ENCODE results near the gene PLXNA2.

PLXNA2 gene

DNA sequence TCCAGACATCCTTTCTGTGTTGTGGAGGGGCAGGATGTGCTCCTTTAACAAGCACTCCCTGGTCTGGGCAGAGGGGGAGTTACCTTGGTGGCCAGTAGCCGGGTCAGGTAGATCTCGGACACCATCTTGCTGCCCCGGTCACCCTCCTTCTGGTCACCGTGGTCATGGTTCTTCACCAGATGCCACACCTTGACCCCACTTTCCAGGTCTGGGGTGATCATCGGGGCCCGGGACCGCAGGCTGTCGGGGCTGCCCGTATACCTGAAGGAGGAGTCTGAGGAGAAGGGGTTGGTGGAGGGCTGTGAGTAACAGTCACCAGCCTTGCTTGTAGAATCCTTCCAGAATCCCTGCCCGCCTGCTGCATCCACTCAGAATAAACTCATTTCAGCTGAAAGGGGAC, 210.9 kb downstream of the PLXNA2 start:
- DNase-seq, result no peak

DNA sequence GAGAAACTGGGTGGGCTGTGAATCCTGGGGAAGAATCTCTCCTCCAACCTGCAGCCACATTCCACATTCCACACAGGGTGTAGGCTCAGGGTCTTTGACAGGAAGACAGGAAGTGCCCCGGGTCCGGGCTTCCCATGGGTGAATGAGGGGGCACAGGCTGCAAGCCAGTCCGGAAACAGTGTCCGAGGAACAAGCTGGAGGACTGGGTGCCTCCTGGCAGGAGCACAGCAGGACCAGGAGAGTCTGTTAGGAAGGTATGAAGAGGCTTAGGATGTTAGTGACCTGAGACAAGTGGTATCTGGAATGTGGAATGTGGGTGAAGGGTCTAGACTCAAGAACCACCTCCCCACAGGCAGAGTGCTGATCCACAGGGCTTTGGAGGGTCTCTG, 212.3 kb downstream of the PLXNA2 start:
- DNase-seq, result no peak

DNA sequence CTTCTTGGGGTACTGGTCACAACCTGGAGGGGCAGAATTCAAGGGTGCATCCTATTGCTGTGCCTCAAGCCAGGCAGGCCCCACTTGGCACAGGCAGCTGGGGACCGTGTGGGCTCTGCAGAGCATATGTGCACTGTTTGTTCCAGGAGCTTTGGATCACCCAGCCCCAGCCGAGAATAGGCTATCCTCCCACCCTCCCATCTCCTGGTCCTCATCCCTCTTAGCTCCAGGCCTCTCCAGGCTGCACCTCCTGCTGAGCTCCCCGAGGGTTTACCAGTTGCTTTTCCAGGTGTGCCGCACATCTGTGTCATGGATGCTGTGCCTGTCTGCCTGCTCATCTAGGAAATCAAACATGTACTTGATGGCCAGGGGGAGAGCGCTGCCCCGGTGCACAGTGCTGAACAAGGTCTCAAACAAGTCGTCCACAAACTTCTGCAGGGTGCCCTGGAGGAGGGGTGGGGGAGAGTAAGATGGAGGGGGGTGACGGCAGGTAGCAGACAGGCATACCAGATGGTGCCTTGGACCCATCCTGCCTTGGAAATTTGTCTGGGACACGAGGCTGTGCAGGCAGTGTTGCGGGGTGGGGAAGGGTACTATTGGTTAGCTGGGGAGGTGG, 212.8 kb downstream of the PLXNA2 start:
- no peak for DNase-seq

DNA sequence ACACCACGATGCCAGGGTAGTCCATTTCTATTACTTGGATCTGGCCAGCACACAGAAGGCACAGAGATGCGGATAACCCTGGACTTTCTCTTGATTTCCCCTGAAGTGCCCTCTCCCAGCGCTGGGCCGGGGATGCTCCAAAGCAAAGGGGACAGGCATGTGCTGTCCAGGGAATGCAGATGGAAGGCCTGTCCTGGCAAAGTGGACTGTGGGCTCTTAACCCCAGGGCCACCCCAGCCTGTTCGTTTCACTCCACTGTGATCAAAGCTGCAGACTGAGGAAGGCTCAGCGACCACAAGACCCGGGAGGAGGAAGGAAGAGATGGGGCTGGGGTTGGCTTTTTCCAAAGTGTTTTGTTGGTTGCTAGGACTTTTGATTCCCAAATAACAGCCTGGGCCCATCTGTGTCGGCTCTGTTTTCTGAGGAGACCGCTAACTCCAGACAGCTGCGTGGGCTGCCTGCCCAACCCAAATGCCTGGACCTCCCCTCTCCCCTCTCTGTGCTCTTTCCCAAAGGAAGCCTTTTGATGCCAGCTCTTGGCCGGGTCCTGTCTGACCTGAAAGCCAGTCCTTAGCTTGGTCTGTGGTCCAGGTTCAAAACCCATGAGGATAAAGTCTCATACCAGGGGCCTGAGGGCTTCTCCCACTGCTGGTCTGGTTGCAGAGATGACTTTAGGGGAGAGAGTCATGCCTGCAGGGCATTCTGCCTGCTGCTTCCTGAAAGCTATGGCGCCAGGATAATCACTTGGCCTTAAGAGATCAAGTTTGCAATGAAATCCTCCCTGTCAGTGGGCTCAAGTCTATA, 213.7 kb downstream of the PLXNA2 start:
- DNase-seq, result no peak

DNA sequence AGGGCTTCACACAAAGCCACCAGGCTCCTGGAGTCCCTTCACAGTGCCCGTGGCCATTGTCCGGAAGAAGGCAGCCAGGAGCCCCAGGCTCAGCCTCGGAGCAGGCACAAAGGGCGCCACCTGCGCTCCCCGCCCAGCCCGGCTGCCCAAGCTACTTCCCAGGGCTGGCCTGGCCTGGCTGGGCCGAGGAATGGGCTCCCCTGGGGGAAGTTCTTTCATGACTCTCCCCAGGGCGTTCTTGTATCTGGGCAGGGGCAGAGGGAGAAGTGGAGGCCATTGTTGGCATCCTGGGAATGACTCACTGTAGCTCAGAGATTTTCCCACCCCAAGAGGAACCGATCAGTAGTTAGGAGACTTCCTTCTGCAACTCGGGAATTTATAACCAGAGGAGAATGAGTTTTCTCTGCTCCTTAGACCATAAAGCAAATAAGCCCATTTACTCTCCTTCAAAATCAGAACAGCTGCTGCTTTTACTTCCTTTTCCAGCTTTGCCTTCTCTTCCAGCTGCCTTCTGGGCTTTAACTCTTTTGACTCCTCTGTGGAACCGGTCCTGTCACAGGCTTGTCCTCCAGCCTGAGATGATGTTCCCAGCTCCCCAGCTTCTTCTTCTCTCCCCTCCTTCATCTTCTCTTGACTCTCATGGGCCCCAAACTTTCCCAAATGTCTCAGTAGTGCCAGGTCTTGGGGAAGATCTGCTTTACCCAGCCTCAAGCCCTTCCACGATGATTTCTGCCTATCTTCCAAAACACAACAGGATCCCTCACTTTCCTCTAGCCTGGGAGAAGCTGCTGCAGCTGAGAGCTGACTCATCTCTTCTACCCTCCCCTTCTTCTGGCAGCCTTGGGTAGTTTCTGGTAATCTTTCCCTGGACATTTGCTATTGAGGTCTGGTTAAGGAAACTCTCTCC, 214.6 kb downstream of the PLXNA2 start:
- DNase-seq, result no peak

DNA sequence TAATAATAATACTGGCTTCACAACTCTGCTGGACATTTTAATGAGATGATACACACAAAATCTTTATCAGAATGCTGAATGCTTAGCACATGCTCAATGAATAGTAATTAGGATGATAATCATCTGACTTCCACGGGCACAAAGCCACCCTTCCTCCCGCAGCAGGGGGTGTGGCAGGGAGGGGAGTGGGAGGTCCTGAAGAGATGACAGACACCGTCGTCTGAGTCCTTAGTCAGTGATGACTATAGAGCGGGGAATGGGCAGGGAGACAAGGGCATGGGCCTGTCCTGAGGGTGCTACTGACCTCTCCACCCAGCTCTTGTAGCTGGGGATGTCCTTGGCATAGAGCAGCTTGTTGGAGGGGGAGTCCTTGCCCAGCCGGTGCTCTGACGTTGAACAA, 215.7 kb downstream of the PLXNA2 start:
- DNase-seq, result no peak

DNA sequence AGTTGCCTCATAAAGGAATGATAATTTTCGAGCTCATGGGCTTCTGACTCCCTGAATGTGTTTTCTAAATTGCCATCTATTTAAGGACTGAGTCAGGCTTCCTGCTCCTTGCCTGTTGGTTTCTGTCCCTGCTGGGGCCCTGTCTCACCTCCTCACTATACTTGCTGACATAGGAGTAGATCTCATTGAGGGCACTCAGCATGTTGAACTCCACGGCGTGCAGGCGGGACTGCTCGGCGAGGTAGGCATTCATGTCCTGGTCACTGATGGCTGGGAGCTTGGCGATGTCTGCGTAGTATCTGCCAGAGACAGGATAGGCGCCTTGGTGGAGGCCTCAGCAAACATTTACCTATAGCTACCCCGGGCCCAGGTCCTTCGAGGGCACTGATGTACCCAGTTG, 216.3 kb downstream of the PLXNA2 start:
- no peak for DNase-seq

DNA sequence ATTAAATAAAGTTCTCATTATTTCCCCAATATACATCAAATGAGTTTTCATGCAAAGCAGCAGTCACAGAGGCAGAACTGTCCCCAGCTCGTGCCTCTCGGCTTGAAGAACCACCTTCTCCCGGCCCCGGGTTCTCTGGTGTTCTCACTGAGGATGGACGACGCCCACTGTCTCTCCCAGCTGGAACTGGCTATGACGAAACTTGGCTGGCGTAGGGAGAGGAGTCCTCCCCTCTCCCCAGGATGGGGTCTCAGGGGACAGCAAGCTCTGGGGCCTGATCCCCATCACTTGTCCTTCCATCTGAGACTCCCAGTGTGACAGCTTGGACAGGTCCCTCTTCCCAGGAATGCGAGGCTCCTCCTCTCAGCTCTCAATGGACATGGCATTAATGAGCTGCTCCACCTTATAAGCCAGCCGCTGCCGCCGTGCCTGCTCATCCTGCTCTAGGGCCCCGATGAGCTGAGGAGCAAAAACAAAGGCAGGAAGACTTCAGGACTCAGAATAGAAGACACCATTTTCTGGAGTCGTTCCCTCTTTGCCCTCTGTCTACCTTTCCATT, 217.2 kb downstream of the PLXNA2 start:
- no peak for DNase-seq

DNA sequence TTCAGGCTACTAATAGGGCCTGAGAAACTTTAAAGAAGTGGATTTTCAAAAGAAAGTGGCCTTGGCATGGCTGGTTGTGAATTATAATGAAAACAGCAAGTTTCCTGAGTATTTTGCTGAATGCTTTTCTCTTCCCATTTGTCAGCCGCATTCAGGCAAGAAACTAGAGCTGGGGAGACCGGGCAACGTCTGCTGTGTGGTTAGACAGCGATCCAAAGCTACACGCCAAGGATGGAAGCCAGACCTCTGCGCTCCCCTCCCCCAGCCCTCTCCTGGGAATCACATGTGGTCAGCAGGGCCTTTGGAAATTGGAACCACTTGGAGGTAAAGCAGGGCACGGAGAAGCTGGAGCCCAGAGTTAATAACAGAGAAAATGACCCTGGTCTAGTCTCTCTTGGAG, 219.2 kb downstream of the PLXNA2 start:
- no peak for DNase-seq

DNA sequence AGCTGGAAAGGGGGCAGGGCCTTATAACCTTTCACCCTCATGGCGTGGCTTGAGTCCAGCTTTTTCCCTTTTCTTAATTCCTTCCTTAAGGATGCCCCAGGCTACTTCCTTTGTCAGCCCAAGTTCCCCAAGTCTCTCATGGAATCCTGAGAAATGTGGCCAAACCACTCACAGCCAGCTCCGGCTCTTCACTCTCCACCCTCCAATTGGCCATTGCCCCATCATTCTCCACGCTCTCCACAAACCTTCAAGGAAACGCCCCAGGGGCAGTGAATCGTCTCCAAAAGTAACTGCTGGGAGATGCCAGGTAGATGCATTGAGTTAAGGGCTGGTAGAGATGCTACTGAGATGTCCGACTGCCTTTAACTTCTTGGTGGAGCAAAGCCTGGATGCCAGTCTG, 219.8 kb downstream of the PLXNA2 start:
- no peak for DNase-seq

DNA sequence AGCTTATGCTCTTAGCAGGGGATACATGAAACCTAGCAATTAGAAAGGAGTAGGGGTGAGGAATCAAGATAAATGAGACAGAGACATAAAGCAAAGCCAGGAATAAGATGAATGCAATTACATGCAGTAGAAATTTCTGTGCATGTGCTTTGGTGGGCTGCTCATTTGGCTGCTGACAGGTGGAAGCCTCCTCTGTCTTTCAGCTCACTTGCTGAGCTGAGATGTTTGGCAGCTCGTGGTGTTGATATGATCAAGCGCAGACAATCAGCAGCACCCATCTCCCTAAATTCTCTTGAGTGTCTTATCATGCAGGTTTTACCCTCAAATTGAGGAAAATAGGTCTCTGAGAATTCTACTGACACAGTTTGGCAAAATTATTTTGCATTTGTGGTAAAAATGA, 224.9 kb downstream of the PLXNA2 start:
- DNase-seq, result no peak

DNA sequence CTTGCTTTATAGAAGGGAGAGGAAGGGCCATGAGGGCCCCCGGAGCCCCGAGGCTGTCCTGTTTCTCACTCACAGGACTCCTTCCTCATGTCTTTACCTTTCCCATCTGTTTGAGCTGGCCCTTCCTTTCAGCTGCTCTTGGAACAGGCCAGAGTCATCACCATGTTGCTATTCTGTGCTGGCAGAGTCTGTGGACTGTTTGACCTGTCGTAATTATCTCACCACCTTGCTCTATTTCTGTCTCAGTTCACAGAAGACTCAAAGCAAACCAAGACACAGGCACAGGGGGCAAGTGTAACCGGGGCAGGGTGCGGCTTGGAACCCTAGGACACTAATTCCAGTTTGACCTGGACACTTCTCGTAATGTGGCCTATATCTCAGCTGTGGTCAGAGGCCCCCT, 228.9 kb downstream of the PLXNA2 start:
- no peak for DNase-seq

DNA sequence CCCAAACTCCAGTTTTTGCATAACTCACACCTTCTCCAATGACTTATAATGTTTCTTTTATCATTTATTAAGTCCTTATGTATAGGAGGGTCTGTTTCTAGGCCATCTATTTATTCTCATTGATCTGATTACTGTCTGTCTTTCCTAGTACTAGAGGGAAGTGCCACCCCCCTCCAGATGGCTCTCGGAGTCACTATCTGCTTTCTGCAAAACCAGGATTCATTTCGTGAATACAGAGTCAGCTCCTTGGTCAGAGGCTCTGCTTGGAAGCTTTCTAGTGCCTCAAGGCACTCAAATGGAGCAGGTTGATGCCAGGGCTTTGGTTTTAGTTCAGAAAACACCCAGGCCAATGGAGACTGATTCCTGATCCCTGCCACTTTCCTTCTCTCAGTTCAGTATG, 231.0 kb downstream of the PLXNA2 start:
- DNase-seq, result no peak

DNA sequence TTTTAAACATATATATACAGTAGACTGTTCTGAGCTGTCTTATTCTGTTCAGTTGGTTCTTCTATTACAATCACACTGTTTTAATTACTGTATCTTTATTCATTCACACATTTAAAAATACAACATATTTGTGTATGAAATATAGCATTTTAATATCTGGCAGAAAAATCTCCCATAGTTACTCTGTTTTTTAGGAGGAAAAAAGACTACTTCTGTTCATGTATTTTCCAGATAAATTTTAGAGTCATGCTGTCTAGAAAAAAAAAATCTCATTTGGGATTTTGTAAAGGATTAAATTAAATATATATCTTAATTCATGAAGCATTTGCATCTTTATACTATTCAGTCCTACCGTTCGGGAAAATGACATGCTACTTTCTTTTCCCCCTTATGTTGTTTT, 231.5 kb downstream of the PLXNA2 start:
- no peak for DNase-seq

DNA sequence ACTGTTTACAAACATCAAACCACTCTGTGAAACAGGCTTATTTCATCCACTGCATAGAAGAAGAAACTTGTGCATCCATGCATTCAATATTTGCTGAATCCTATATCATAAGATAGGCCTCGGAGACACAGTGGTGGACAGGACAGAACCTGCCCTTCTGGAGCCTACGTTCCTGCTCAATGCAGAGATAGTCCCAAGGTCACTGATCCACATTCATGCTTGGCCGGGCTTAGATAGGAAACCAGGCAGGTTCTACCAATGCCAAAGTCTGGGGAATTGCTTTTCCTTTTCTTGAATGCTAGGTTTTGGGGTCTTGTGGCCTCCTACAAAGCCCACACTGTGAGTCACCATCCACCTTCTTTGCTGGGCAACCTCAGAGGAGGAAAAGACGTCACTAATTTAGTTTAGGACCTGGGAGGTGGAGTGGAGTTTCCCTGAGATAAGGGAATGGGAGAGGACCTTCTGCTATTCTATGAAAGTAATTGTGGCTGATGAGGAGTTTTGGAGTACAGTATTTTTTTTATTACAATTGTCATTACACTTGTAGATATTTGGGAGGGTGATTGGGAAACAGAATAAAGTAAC, 233.6 kb downstream of the PLXNA2 start:
- no peak for DNase-seq

DNA sequence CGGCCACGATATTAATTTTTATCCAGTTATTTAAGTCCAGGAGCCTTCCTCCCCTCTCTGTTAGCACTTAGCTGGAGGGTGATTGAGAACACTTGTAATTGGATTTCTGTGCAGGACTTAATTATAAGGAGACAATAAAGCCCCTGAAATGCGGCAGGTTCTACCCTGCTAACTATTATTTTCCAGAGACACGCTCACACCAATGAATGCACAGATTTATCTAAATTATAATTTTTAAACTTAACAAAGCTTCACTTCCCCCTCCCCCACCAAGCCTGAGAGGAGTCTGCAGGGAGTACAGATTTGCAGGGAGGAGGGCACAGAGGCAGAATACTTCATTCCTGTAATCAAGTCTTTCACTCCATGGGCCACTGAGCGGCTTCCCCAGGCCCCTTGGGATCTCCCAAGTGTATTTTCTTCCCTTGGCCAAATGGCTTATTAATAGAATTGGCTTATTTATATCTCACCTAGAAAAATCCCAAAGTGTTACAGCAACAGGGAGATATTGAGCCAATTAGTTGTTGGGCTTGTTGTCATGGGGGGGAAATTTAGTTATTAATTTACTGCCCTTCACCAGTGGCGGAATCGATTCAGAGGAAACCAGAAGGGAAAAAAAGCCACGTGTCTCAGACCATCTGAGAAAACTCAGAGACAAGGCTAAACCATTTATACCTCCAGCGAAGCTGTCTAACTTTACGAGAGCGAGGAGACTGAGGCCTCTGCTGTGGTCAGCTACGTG, 234.3 kb downstream of the PLXNA2 start:
- no peak for DNase-seq

DNA sequence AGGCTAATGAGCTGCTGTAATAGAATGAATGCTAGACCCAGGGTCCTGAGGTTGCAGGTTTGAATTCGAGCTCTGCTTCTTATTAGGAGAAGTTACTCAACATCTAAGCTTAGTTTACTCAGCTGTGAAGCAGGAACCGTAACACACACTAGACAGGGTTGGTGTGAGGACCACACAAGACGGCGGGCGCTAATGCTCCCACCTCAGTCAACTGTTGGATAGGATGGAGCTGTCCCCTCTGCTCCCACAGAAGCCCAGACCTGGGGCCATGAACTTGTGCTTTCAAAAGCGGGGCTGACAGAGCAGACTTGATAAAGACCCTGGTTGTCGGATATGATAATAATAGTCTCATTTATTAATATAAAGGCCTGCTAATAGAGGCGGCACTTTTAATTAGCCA, 234.9 kb downstream of the PLXNA2 start:
- no peak for DNase-seq

DNA sequence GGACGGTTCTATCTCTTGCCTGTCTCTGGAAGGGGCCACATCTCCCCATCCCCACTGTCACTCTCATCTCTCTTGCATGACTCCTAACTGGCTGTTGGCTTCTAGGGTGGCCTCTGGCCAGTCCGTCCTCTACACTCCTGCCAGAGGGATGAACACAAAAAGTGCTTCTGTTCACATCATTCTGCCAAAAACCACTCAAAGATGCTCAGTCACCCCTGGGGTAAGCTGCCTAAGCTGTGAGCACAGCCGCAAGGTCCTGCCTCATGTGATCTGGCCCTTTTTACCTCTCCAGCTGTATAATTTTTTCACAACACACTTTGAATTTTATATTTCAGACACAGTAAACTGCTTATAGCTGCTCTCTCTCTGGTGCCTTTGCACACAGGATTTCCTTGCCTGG, 235.7 kb downstream of the PLXNA2 start:
- no peak for DNase-seq

DNA sequence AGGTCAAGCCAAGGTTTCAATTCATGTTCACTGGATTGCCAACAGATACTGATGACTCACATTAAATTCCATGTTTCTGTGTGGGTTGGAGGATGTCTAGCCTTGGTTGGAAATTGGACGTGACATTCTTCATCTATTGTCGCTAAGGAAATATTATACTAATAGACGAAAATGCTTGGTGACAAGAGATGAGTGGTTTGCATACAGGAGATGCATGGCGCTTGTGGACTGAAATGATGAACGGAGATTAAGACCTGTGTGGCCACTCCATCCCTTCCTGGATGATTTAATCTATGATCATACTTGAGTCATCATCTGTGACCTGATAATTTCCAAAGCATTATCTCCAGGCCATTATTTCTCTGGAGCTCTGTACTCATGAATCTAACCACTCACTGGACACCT, 236.2 kb downstream of the PLXNA2 start:
- no peak for DNase-seq

DNA sequence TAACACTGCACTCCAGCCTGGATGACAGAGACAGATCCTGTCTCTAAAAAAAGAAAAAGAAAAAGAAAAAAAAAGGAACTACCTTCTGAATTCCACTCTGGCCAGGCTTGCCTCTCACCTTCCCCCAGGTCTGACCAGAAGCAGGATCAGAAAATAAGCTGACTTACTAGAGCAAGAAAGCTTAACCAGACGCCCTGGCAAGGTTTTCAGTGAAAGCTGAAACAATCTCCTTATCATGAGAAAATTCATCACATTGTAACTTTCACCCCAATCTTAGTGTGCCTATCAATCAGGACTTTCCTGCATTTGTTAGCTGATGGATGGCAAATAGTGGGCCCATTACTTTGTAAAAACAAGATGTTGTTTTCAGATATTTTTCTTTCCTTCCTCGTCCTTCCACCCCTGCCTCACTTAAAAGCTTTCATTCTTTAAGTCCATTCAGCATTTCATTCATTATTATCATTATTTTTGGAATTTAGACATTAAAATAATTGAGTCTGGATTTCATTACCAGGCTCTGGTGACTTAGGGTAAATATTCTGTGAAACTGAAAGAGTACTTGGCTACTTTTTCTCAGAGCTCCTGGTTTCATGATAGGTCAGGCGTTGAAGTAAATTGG, 236.8 kb downstream of the PLXNA2 start:
- DNase-seq, result no peak

DNA sequence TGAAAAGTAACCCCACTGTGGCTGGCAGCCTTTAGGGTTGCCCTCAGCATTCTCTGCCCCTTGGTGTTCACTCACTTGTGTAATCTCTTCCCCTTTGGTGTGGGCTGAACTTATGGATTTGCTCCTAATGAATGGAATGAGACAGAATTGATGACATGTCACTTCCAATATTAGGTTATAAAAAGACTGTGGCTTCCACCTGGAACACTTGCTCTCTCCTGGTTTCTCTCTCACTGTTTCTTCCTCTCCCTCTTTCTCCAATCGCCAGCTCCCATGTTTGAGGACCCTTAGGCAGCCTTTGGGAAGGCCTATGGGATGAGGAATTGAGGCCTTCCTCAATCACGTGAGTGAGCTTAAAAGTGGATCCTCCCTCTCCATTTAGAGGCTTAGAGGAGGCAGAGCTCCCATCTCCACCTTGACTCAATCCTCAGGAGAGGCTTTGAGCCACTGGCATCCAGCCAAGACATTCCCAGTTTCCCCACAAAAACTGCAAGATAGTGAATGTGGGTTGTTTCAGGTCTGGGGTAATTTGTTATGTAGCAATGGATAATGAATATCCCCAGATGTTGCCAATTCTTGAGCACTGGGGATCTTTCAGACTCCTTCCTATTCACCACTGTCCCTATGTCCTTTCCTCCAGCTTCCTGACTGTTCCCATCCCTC, 237.8 kb downstream of the PLXNA2 start:
- DNase-seq, result no peak

Data from SW 1271 (cell line).